Thoracic aorta (tissue), 2 donors: ENCODE results near the gene IP6K3. TPM values are rescaled to one million over a fixed set of nuclear protein-coding genes. Genes with fewer than 3 reads are reported as not detected.
A peak's percentile ranks its signal among the peaks of the same experiment; 100 is the strongest.

Experiments used
- ATAC-seq: fragments of 150-250 bp; one replicate; pipeline ENCODE4 v1.8.0; 2017; ENCODE audit warnings: low read depth; ENCODE audit not compliant: insufficient number of reproducible peaks, low FRiP score
- DNase-seq: peaks from one replicate; pipeline ENCODE4 v3.0.0-alpha.2; 2020; ENCODE audit warnings: low spot score
- H3K27ac ChIP-seq, 2 donors: fragments of 200-600 bp; sonication (generic); 1 replicate in 1 of 2; 2 replicates in 1 of 2; pipeline ENCODE4 v1.5.1; 2016; ENCODE audit warnings: mild to moderate bottlenecking in 2 of 2, moderate library complexity in 2 of 2
- H3K27me3 ChIP-seq: fragments of 200-600 bp; sonication (generic); replicated peaks from 2 replicates; pipeline ENCODE4 v1.6.0; 2016; ENCODE audit warnings: mild to moderate bottlenecking; ENCODE audit not compliant: insufficient read depth
- H3K36me3 ChIP-seq: fragments of 200-600 bp; sonication (generic); one replicate; pipeline ENCODE4 v1.5.1; 2016
- H3K4me1 ChIP-seq, 2 donors: fragments of 200-600 bp; sonication (generic); 1 replicate in 1 of 2; 2 replicates in 1 of 2; pipeline versions ENCODE4 v1.5.1 to v1.6.0; 2016; ENCODE audit warnings: low read depth in 2 of 2, mild to moderate bottlenecking in 1 of 2; ENCODE audit not compliant: control insufficient read depth in 1 of 2
- H3K4me3 ChIP-seq: fragments of 200-600 bp; sonication (generic); 2 replicates; pipeline ENCODE4 v1.5.1; 2016; ENCODE audit warnings: mild to moderate bottlenecking
- H3K9me3 ChIP-seq: fragments of 200-600 bp; sonication (generic); 2 replicates; pipeline ENCODE4 v1.5.1; 2016
- CTCF ChIP-seq: fragments of 200-600 bp; sonication (generic); IDR thresholded peaks from one replicate; pipeline ENCODE4 v1.5.1; 2019; ENCODE audit warnings: antibody characterized with exemption
- total RNA-seq, 2 donors: library from RNA; depleted of rRNA; stranded (reverse); fragments of >200 nt; gene quantifications; one replicate each; pipeline versions ENCODE4 v1.1.0 to v1.2.3, GENCODE V29; 2016

The IP6K3 gene
- total RNA-seq, 2 donors from 2014 or later = 0.27 to 0.56 TPM

DNA sequence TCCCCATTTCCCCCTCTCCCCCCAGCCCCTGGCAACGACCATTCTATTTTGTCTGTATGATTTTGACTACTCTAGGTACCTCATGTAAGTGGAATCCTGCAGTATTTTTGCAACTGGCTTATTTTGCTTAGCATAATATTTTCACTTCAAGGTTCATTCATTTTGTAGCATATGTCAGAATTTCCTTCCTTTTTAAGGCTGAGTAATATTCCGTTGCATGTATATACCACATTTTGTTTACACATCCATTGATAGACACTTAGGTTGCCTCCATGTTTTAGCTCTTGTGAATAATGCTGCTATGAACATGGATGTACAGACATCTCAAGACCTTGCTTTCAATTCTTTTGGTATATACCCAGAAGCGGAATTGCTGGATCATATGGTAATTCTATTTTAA, 33.8 kb downstream of the IP6K3 start:
- no peaks in the 10 kb centered on the region for H3K36me3 ChIP-seq
- H3K27ac ChIP-seq = no peak overlapping the region
- DNase-seq (no peak), ATAC-seq (no peak)
- H3K9me3 ChIP-seq = no peaks in the 10 kb centered on the region
- no peak for TF ChIP-seq CTCF
- peaks cover 11 to 25% of the 10 kb centered on the region in 2 donors for H3K4me1 ChIP-seq
- H3K27me3 ChIP-seq = no peaks in the 10 kb centered on the region
- no peak overlapping the region for H3K4me3 ChIP-seq

DNA sequence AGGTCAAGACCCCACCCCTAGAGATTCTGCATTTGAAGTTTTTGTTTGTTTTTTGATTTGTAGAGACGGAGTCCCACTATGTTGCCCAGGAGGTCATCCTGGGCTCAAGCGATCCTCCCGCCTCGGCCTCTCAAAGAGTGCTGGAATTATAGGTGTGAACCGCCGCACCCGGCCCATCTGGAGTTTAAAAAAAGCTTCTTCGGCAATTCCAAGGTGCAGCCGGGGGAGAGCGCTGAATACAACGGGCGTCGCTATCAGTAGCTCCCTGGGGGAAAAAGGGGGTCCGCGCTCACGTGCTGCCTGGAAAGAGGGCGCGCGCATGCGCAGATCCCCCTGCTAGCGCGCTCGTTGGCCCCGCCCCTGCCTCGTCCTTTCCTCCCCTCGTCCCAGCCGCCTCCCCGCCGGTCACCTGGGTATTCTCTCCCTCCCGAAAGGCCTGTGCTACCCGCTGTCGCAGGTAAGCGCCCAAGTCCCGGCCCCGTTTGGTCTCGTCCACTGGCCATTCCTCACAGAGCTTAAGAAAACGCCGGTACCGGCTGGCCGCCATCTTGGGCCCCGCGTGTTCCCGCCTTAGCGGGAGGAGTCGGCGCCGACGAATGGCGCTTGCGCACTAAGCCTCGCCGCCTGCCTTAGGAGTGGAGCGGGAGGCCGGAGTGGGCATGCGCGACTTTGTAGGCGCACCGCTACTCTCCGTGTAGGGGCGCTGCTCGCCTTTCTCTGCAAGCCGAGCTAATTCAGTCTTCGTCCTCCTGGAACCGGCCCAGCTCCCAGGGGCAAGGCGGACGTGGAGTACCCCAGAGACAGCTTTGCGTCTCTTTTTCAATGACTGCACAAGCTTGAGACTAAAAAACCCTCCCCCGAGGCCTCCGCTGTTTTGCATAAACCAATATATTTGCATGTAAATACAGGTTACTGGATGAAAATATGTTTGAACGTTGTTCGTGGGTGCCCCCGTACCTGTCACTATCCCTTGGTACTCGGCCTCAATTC, 35.3 kb downstream of the IP6K3 start, which contains the start of gene UQCC2:
TSS of gene UQCC2 (minus strand) at position 561 of the 990 bp plus-strand sequence. CDS start at position 547, 14 bp downstream.
- TF ChIP-seq CTCF = peak; percentile 56
- no peaks in the 10 kb centered on the region for H3K27me3 ChIP-seq
- H3K9me3 ChIP-seq = no peaks in the 10 kb centered on the region
- no peaks in the 10 kb centered on the region for H3K36me3 ChIP-seq
- H3K4me3 ChIP-seq = peak within 1 kb of the TSS; percentile 92
- H3K4me1 ChIP-seq = peaks cover 7 to 13% of the 10 kb centered on the region in 2 donors
- H3K27ac ChIP-seq = peak within 1 kb of the TSS; percentile 86 to 90
- peak; percentile 88 for DNase-seq
- ATAC-seq = peak; percentile 65

- Histone ChIP-seq H3K27me3 (no peaks in the 10 kb centered on the region), H3K4me3 (peak overlapping the region; percentile 92), H3K27ac (no peak overlapping the region), H3K36me3 (no peaks in the 10 kb centered on the region), H3K9me3 (no peaks in the 10 kb centered on the region), H3K4me1 (peaks cover 7 to 13% of the 10 kb centered on the region in 2 donors)
- ATAC-seq (no peak), DNase-seq (no peak)
- TF ChIP-seq CTCF = no peak
Measured at GRCh38 chr6:33710296-33711121, 36.2 kb downstream of the IP6K3 start.

- no peak overlapping the region for H3K4me3 ChIP-seq
- no peak for TF ChIP-seq CTCF
- ATAC-seq = no peak
Measured at GRCh38 chr6:33709605-33710295, 37.0 kb downstream of the IP6K3 start.

More at GRCh38 chr6:33709605-33710295, 37.0 kb downstream of the IP6K3 start:
- DNase-seq = no peak
- Histone ChIP-seq H3K9me3 (no peaks in the 10 kb centered on the region), H3K36me3 (no peaks in the 10 kb centered on the region), H3K27ac (no peak overlapping the region), H3K4me1 (peaks cover 7 to 13% of the 10 kb centered on the region in 2 donors), H3K27me3 (no peaks in the 10 kb centered on the region)
